SH-SY5Y (cell line): Measurements from ENCODE around the gene TBC1D22A.

Experiments
- GATA2 ChIP-seq: IDR thresholded peaks from 2 replicates; pipeline ENCODE4 v1.6.1; 2011; ENCODE audit warnings: mild to moderate bottlenecking, low read depth, low read length
- GATA3 ChIP-seq: IDR thresholded peaks from 2 replicates; pipeline ENCODE4 v1.6.1; 2011; ENCODE audit warnings: low read depth, mild to moderate bottlenecking, low read length, moderate library complexity

DNA sequence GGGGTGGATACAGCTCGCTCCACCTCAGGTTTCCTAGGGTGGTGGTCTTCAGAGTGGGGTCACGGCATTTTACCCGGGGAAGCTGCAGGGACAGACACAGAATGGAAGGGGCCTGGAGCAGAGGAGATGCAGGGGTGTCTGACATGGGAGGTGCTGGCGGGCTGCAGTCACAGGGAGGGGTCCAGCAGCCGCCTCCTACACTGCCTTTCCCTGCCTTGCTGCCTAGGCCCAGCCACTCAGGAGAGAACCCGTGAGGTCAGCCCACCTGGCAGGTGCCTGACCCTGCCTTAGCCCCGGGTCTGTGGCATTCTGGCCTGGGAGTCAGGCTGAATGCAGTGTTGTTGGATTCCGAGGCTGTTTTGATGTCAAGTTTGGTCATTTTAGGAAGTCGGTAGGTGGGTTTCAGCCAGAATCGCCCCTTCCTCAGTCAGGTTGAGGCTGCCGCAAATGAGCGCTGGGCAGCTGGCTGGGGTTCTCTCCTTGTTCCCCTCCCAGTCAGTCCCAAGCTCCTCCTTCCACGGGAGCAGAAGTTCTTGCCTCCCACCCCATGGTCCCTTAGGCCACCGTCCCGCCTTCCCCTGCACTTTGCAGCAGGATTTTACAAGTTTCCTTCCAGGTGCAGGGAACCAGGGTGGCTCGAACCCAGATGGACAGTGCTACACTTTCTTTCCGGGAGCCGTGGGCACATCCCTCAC lies 294.5 kb downstream of the TBC1D22A start:
- TF ChIP-seq GATA2: no peak
- TF ChIP-seq GATA3: no peak
